HCT116 (cell line): ENCODE data around the gene ECEL1. TPM values are rescaled to one million over a fixed set of nuclear protein-coding genes. Genes with fewer than 3 reads are reported as not detected.

ENCODE experiments used
- ATAC-seq: fragments of 200-7000 bp; cut with Tn5 transposase; 2 replicates; pipeline ENCODE4 v1.9.1; 2020; ENCODE audit warnings: mild to moderate bottlenecking, moderate library complexity
- BruUV-seq: library from RNA; stranded (reverse); fragments of 400-500 nt; replicated peaks from 2 replicates; lab custom pipeline; 2021; lab: Mats Ljungman, UMichigan
- CTCF ChIA-PET: fragments of 300-600 bp; sonication (Branson Sonifier 250); formaldehyde crosslinking; loops from one replicate; lab custom pipeline; 2021; ENCODE audit warnings: antibody characterized with exemption; lab: Charles Lee
- POLR2A ChIA-PET: fragments of 300-600, 350-600 bp; sonication (Branson Sonifier 250); formaldehyde crosslinking; loops from one replicate; lab custom pipeline; 2021; ENCODE audit warnings: antibody characterized with exemption; lab: Charles Lee
- RAD21 ChIA-PET, 2 experiments: fragments of 300-600 bp; sonication (Branson Sonifier 250); formaldehyde crosslinking; loops; one replicate each; lab custom pipeline; 2023; ENCODE audit warnings: low total read pairs in 2 of 2; ENCODE audit not compliant: uncharacterized antibody in 2 of 2, unreplicated experiment in 2 of 2, low non-redundant PET in 1 of 2; lab: Charles Lee
- DNase-seq: peaks from one replicate; pipeline ENCODE4 v3.0.0-alpha.2; 2010; ENCODE audit warnings: low read depth, low spot score
- H2AFZ ChIP-seq: fragments of 200-600 bp; shearing (Covaris generic), sonication (generic); 2 replicates; pipeline ENCODE4 v1.6.1; 2017; ENCODE audit warnings: low read depth, mixed run types, mixed read lengths, antibody characterized with exemption, low read length; ENCODE audit not compliant: poor library complexity, severe bottlenecking
- H3K27ac ChIP-seq: 2 replicates; pipeline ENCODE4 v1.5.1; 2012; ENCODE audit warnings: low read depth, low read length
- H3K27me3 ChIP-seq: fragments of 200-600 bp; sonication (generic); 2 replicates; pipeline ENCODE4 v1.6.1; 2016; ENCODE audit warnings: mixed run types, low read length, mixed read lengths; ENCODE audit not compliant: insufficient read depth
- H3K36me3 ChIP-seq, 2 experiments: fragments of 200-500 bp in 1 of 2; fragments of 200-600 bp in 1 of 2; sonication (Bioruptor generic) in 1 of 2; sonication (generic) in 1 of 2; 2 replicates each; pipeline versions ENCODE4 v1.5.1 to v1.6.1; 2014 to 2016; ENCODE audit warnings: low read length in 2 of 2, inconsistent platforms in 1 of 2, mixed read lengths in 1 of 2, mixed run types in 1 of 2; ENCODE audit not compliant: insufficient read depth in 2 of 2, control insufficient read depth in 1 of 2
- H3K4me1 ChIP-seq, 2 experiments: fragments of 200-600 bp in 1 of 2; sonication (generic) in 1 of 2; 2 replicates each; pipeline versions ENCODE4 v1.5.1 to v1.6.1; 2012 to 2017; ENCODE audit warnings: low read length in 2 of 2, inconsistent platforms in 1 of 2, mild to moderate bottlenecking in 1 of 2, mixed read lengths in 1 of 2, mixed run types in 1 of 2, moderate library complexity in 1 of 2; ENCODE audit not compliant: insufficient read depth in 2 of 2, control insufficient read depth in 1 of 2
- H3K4me2 ChIP-seq: fragments of 200-600 bp; sonication (generic); 2 replicates; pipeline ENCODE4 v1.6.1; 2017; ENCODE audit warnings: mixed run types, low read length, mixed read lengths
- H3K4me3 ChIP-seq, 2 experiments: fragments of 200-600 bp in 1 of 2; sonication (generic) in 1 of 2; replicated peaks in 1 of 2; 2 replicates each; pipeline ENCODE4 v1.5.1; 2011 to 2016; ENCODE audit warnings: low read length in 2 of 2, control low read depth in 1 of 2, low read depth in 1 of 2, mild to moderate bottlenecking in 1 of 2, mixed read lengths in 1 of 2, mixed run types in 1 of 2
- H3K79me2 ChIP-seq: fragments of 200-600 bp; sonication (generic); 2 replicates; pipeline ENCODE4 v1.6.1; 2017; ENCODE audit warnings: mild to moderate bottlenecking, mixed run types, low read length, moderate library complexity, mixed read lengths; ENCODE audit not compliant: insufficient read depth
- H3K9ac ChIP-seq: fragments of 200-600 bp; sonication (generic); 2 replicates; pipeline ENCODE4 v1.6.1; 2016; ENCODE audit warnings: low read length, mixed read lengths
- H3K9me2 ChIP-seq: fragments of 200-600 bp; sonication (generic), shearing (Covaris generic); 2 replicates; pipeline ENCODE4 v1.6.1; 2017; ENCODE audit warnings: mixed run types, mild to moderate bottlenecking, moderate library complexity; ENCODE audit not compliant: insufficient read depth
- H3K9me3 ChIP-seq, 2 experiments: fragments of 200-500 bp in 1 of 2; fragments of 200-600 bp in 1 of 2; sonication (Bioruptor generic) in 1 of 2; sonication (generic) in 1 of 2; 2 replicates each; pipeline ENCODE4 v1.6.1; 2014 to 2017; ENCODE audit warnings: low read length in 2 of 2, mixed read lengths in 2 of 2, inconsistent platforms in 1 of 2, low read depth in 1 of 2, mild to moderate bottlenecking in 1 of 2, mixed run types in 1 of 2, moderate library complexity in 1 of 2; ENCODE audit not compliant: control insufficient read depth in 1 of 2, insufficient read depth in 1 of 2
- H4K20me1 ChIP-seq: fragments of 200-600 bp; sonication (generic), shearing (Covaris generic); 2 replicates; pipeline ENCODE4 v1.6.1; 2017; ENCODE audit warnings: mixed run types, mild to moderate bottlenecking, moderate library complexity; ENCODE audit not compliant: insufficient read depth
- CBX3 ChIP-seq: IDR thresholded peaks from 2 replicates; pipeline ENCODE4 v1.6.1; 2012; ENCODE audit warnings: low read depth
- CEBPB ChIP-seq: IDR thresholded peaks from 2 replicates; pipeline ENCODE4 v1.6.1; 2012; ENCODE audit warnings: low read depth
- EZH2 ChIP-seq: fragments of 200-600 bp; sonication (generic); IDR thresholded peaks from 2 replicates; pipeline ENCODE4 v1.6.1; 2017; ENCODE audit warnings: antibody characterized with exemption, mixed run types
- JUND ChIP-seq: IDR thresholded peaks from 2 replicates; pipeline ENCODE4 v1.6.1; 2012
- POLR2A ChIP-seq: IDR thresholded peaks from 2 replicates; pipeline ENCODE4 v1.7.0; 2011; ENCODE audit warnings: borderline replicate concordance; ENCODE audit not compliant: insufficient read depth, insufficient read length; ENCODE audit errors: extremely low read depth
- POLR2AphosphoS5 ChIP-seq: IDR thresholded peaks from 2 replicates; pipeline ENCODE4 v1.6.1; 2011; ENCODE audit warnings: mild to moderate bottlenecking, low read depth, low read length, moderate library complexity
- SP1 ChIP-seq: IDR thresholded peaks from 2 replicates; pipeline ENCODE4 v1.6.1; 2012; ENCODE audit warnings: low read depth
- TCF7L2 ChIP-seq: IDR thresholded peaks from 2 replicates; pipeline ENCODE4 v1.7.0; 2011; ENCODE audit warnings: borderline replicate concordance, inconsistent platforms; ENCODE audit not compliant: insufficient read depth, insufficient read length; ENCODE audit errors: extremely low read depth
- YY1 ChIP-seq: IDR thresholded peaks from 2 replicates; pipeline ENCODE4 v1.6.1; 2011; ENCODE audit warnings: low read length, low read depth, moderate library complexity, mild to moderate bottlenecking; ENCODE audit not compliant: insufficient replicate concordance; ENCODE audit errors: extremely low read depth
- intact Hi-C: fragments of 100-400 bp; cut with micrococcal nuclease; formaldehyde crosslinking; loops from 2 replicates; pipeline ENCODE4 v1.10.0; 2022
- total RNA-seq: library from RNA; stranded (reverse); gene quantifications from one replicate; pipeline ENCODE4 v1.2.1, GENCODE V29; 2021; ENCODE audit not compliant: unreplicated experiment
- TF ChIP-seq, protein P1 (sequence below): IDR thresholded peaks from 2 replicates; pipeline ENCODE4 v1.6.1; 2011; ENCODE audit warnings: mild to moderate bottlenecking, low read length, moderate library complexity; ENCODE audit not compliant: insufficient replicate concordance; ENCODE audit errors: extremely low read depth
- TF ChIP-seq, protein P2 (sequence below), 3 experiments: fragments of 200-600 bp in 1 of 3; sonication (generic) in 1 of 3; IDR thresholded peaks in 2 of 3; conservative IDR thresholded peaks in 1 of 3; 2 replicates each; pipeline ENCODE4 v1.5.1; 2012 to 2017; ENCODE audit warnings: low read depth in 2 of 3, low read length in 2 of 3, antibody characterized with exemption in 1 of 3, borderline replicate concordance in 1 of 3, control low read depth in 1 of 3, mild to moderate bottlenecking in 1 of 3, mixed read lengths in 1 of 3, mixed run types in 1 of 3, moderate library complexity in 1 of 3; ENCODE audit not compliant: insufficient read depth in 1 of 3
- TF ChIP-seq, protein P3 (sequence below): IDR thresholded peaks from 2 replicates; pipeline ENCODE4 v1.6.1; 2012; ENCODE audit warnings: low read depth
- TF ChIP-seq, protein P4 (sequence below): IDR thresholded peaks from 2 replicates; pipeline ENCODE4 v1.6.1; 2012

The ECEL1 gene
- total RNA-seq, 1 experiment from 2014 or later: not detected

DNA sequence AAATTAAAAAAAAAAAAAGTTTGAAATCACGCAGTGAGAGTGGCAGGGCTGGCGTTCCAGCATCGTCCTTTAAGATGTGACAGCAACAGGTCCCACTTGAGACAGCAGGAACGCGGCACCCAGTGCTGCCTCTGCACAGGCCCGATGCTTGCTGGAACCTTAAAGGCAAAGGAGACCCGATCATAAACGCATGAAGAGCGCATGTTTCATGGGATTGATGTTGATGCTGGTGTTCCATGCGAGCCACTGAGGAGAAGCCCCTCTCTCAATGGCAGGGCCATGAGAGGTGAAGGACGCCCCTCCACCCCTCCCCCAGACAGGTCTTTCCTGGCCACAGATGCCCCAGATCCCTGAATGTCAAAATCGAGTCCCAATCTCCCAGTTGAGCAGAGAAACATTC lies 49.5 kb downstream of the ECEL1 start (continued):
- TF ChIP-seq, protein P1, sequence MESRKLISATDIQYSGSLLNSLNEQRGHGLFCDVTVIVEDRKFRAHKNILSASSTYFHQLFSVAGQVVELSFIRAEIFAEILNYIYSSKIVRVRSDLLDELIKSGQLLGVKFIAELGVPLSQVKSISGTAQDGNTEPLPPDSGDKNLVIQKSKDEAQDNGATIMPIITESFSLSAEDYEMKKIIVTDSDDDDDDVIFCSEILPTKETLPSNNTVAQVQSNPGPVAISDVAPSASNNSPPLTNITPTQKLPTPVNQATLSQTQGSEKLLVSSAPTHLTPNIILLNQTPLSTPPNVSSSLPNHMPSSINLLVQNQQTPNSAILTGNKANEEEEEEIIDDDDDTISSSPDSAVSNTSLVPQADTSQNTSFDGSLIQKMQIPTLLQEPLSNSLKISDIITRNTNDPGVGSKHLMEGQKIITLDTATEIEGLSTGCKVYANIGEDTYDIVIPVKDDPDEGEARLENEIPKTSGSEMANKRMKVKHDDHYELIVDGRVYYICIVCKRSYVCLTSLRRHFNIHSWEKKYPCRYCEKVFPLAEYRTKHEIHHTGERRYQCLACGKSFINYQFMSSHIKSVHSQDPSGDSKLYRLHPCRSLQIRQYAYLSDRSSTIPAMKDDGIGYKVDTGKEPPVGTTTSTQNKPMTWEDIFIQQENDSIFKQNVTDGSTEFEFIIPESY: no peak
- no peak for TF ChIP-seq CEBPB
- TF ChIP-seq, all 23 proteins: peak for 0

DNA sequence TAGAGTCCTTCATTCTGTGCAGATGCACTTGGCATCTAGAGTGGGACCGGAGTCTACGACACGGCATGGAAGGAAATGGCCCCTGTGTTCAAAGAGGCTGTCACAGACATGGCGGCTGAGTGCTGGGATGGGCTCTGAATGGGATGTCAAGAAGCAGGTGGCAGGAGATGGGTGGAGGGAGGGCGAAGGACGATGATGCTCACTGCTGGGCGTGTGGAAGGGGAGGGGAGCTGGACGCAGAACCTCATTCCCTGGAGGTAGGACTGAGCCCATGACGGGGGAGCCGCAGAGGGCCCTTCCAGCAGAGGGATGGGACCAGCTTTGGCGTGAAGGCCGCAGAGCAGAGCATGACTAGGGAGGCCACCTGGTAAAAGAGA lies 50.5 kb downstream of the ECEL1 start:
- Histone ChIP-seq H4K20me1 (no peaks in the 10 kb centered on the region), H3K4me2 (no peak overlapping the region), H3K4me3 (no peak overlapping the region), H3K4me1 (peaks cover 0 to 3% of the 10 kb centered on the region in 2 experiments; a peak in 1 of 4 replicates), H3K9me3 (no peaks in the 10 kb centered on the region), H3K36me3 (no peaks in the 10 kb centered on the region), H3K79me2 (no peaks in the 10 kb centered on the region), H3K9me2 (no peaks in the 10 kb centered on the region), H3K27me3 (no peaks in the 10 kb centered on the region), H3K27ac (no peak overlapping the region)
- no TSS peak for BruUV-seq
- DNase-seq (no peak), ATAC-seq (no peak)
- POLR2A ChIA-PET: no interaction called here
- TF ChIP-seq TCF7L2 (no peak), SP1 (no peak), JUND (no peak), POLR2AphosphoS5 (no peak), POLR2A (no peak), EZH2 (no peak), YY1 (no peak), CBX3 (no peak)
- TF ChIP-seq, protein P2, sequence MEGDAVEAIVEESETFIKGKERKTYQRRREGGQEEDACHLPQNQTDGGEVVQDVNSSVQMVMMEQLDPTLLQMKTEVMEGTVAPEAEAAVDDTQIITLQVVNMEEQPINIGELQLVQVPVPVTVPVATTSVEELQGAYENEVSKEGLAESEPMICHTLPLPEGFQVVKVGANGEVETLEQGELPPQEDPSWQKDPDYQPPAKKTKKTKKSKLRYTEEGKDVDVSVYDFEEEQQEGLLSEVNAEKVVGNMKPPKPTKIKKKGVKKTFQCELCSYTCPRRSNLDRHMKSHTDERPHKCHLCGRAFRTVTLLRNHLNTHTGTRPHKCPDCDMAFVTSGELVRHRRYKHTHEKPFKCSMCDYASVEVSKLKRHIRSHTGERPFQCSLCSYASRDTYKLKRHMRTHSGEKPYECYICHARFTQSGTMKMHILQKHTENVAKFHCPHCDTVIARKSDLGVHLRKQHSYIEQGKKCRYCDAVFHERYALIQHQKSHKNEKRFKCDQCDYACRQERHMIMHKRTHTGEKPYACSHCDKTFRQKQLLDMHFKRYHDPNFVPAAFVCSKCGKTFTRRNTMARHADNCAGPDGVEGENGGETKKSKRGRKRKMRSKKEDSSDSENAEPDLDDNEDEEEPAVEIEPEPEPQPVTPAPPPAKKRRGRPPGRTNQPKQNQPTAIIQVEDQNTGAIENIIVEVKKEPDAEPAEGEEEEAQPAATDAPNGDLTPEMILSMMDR (IDR thresholded peaks at IDR 0.05 in 2 of 3, conservative IDR thresholded peaks at IDR 0.05 in 1 of 3; ENCODE audit: borderline replicate concordance in 1 of 3, insufficient read depth in 1 of 3, low read depth in 2 of 3, low read length in 2 of 3): no peak
- TF ChIP-seq, protein P3, sequence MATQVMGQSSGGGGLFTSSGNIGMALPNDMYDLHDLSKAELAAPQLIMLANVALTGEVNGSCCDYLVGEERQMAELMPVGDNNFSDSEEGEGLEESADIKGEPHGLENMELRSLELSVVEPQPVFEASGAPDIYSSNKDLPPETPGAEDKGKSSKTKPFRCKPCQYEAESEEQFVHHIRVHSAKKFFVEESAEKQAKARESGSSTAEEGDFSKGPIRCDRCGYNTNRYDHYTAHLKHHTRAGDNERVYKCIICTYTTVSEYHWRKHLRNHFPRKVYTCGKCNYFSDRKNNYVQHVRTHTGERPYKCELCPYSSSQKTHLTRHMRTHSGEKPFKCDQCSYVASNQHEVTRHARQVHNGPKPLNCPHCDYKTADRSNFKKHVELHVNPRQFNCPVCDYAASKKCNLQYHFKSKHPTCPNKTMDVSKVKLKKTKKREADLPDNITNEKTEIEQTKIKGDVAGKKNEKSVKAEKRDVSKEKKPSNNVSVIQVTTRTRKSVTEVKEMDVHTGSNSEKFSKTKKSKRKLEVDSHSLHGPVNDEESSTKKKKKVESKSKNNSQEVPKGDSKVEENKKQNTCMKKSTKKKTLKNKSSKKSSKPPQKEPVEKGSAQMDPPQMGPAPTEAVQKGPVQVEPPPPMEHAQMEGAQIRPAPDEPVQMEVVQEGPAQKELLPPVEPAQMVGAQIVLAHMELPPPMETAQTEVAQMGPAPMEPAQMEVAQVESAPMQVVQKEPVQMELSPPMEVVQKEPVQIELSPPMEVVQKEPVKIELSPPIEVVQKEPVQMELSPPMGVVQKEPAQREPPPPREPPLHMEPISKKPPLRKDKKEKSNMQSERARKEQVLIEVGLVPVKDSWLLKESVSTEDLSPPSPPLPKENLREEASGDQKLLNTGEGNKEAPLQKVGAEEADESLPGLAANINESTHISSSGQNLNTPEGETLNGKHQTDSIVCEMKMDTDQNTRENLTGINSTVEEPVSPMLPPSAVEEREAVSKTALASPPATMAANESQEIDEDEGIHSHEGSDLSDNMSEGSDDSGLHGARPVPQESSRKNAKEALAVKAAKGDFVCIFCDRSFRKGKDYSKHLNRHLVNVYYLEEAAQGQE: no peak
- TF ChIP-seq, protein P4, sequence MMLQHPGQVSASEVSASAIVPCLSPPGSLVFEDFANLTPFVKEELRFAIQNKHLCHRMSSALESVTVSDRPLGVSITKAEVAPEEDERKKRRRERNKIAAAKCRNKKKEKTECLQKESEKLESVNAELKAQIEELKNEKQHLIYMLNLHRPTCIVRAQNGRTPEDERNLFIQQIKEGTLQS: no peak
- TF ChIP-seq, protein P1: no peak
- TF ChIP-seq, all 23 proteins: peak for 0
- intact Hi-C loops: no loop called here
- Histone ChIP-seq H2AFZ (no peak overlapping the region), H3K9ac (no peak overlapping the region)
- RAD21 ChIA-PET: no interaction called here
- CTCF ChIA-PET: interaction anchor here (0.6 to 1.4 kb wide), 5 partner anchors 9 to 538 kb away, joined by 3 to 4 read pairs (median 3); no protein-coding TSS in a partner anchor
